Activated T-cell treated with anti-CD3 and anti-CD28 coated beads, Interleukin-2, amount 50 U/mL, for 48 hours (primary cell): ENCODE measurements around the gene CASK.

Experiments
- DNase-seq, 2 experiments: peaks; one replicate each; pipeline ENCODE4 v3.0.0-alpha.2; 2020

The CASK gene

GRCh38 chrX:41502004-41502403 is 421.4 kb downstream of the CASK start:
- no peak for DNase-seq

- no peak for DNase-seq
These were observed 423.4 kb downstream of the CASK start for GRCh38 chrX:41499984-41500383.

GRCh38 chrX:41499195-41499594 is 424.2 kb downstream of the CASK start:
- DNase-seq: no peak

- no peak for DNase-seq
These were observed 431.9 kb downstream of the CASK start for GRCh38 chrX:41491267-41492004.

GRCh38 chrX:41490446-41490845 is 432.9 kb downstream of the CASK start:
- no peak for DNase-seq

- DNase-seq: no peak
These were observed 441.1 kb downstream of the CASK start for GRCh38 chrX:41482154-41482850.

GRCh38 chrX:41481264-41482109 is 441.9 kb downstream of the CASK start:
- DNase-seq: peak in 1 of 2 experiments; percentile 30

GRCh38 chrX:41480508-41481260 is 442.7 kb downstream of the CASK start:
- DNase-seq: no peak

- no peak for DNase-seq
These were observed 444.9 kb downstream of the CASK start for GRCh38 chrX:41478381-41478911.

- DNase-seq: no peak
These were observed 447.6 kb downstream of the CASK start for GRCh38 chrX:41475591-41476241.

GRCh38 chrX:41475191-41475590 is 448.2 kb downstream of the CASK start:
- no peak for DNase-seq

- no peak for DNase-seq
These were observed 448.6 kb downstream of the CASK start for GRCh38 chrX:41474726-41475100.

GRCh38 chrX:41473936-41474725 is 449.2 kb downstream of the CASK start:
- DNase-seq: no peak

GRCh38 chrX:41472231-41472815 is 451.0 kb downstream of the CASK start:
- no peak for DNase-seq

- no peak for DNase-seq
These were observed 451.6 kb downstream of the CASK start for GRCh38 chrX:41471786-41472185.

- DNase-seq: no peak
These were observed 452.6 kb downstream of the CASK start for GRCh38 chrX:41470706-41471105.

GRCh38 chrX:41468647-41469323 is 454.6 kb downstream of the CASK start:
- no peak for DNase-seq
